Activated CD4-positive, alpha-beta memory T cell treated with anti-CD3 and anti-CD28 coated beads, Interleukin-2, amount 10 ng/mL, durations not matched to agents 7 days and 5 days (primary cell): ENCODE data around the gene EDIL3. TPM values are rescaled to one million over a fixed set of nuclear protein-coding genes. Genes with fewer than 3 reads are reported as not detected.

ENCODE experiments used
- CTCF ChIA-PET: fragments of 350-600 bp; sonication (Branson Sonifier 250); formaldehyde crosslinking; loops from one replicate; lab custom pipeline; 2021; ENCODE audit warnings: antibody characterized with exemption, inconsistent platforms; lab: Charles Lee
- POLR2A ChIA-PET: fragments of 350-600 bp; sonication (Branson Sonifier 250); formaldehyde crosslinking; loops from one replicate; lab custom pipeline; 2021; ENCODE audit warnings: antibody characterized with exemption; lab: Charles Lee
- DNase-seq: peaks from one replicate; pipeline ENCODE4 v3.0.0-alpha.2; 2020
- H3K27ac Mint-ChIP-seq: one replicate; pipeline ENCODE4 v1.8.0; 2021; ENCODE audit warnings: mild to moderate bottlenecking, mixed read lengths
- H3K27me3 Mint-ChIP-seq: one replicate; pipeline ENCODE4 v1.8.0; 2021; ENCODE audit warnings: mixed read lengths
- H3K36me3 Mint-ChIP-seq: one replicate; pipeline ENCODE4 v1.8.0; 2021; ENCODE audit warnings: low read depth, mixed read lengths
- H3K4me1 Mint-ChIP-seq: one replicate; pipeline ENCODE4 v1.8.0; 2021; ENCODE audit warnings: mixed read lengths
- H3K4me3 Mint-ChIP-seq: one replicate; pipeline ENCODE4 v1.8.0; 2021; ENCODE audit warnings: mild to moderate bottlenecking, mixed read lengths
- H3K9me3 Mint-ChIP-seq: one replicate; pipeline ENCODE4 v1.8.0; 2021; ENCODE audit warnings: mixed read lengths
- total RNA-seq, 2 experiments: library from RNA; stranded (reverse); gene quantifications; one replicate each; pipeline ENCODE4 v1.2.3, GENCODE V29; 2021

EDIL3 gene, protein sequence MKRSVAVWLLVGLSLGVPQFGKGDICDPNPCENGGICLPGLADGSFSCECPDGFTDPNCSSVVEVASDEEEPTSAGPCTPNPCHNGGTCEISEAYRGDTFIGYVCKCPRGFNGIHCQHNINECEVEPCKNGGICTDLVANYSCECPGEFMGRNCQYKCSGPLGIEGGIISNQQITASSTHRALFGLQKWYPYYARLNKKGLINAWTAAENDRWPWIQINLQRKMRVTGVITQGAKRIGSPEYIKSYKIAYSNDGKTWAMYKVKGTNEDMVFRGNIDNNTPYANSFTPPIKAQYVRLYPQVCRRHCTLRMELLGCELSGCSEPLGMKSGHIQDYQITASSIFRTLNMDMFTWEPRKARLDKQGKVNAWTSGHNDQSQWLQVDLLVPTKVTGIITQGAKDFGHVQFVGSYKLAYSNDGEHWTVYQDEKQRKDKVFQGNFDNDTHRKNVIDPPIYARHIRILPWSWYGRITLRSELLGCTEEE
- total RNA-seq, result not detected

DNA sequence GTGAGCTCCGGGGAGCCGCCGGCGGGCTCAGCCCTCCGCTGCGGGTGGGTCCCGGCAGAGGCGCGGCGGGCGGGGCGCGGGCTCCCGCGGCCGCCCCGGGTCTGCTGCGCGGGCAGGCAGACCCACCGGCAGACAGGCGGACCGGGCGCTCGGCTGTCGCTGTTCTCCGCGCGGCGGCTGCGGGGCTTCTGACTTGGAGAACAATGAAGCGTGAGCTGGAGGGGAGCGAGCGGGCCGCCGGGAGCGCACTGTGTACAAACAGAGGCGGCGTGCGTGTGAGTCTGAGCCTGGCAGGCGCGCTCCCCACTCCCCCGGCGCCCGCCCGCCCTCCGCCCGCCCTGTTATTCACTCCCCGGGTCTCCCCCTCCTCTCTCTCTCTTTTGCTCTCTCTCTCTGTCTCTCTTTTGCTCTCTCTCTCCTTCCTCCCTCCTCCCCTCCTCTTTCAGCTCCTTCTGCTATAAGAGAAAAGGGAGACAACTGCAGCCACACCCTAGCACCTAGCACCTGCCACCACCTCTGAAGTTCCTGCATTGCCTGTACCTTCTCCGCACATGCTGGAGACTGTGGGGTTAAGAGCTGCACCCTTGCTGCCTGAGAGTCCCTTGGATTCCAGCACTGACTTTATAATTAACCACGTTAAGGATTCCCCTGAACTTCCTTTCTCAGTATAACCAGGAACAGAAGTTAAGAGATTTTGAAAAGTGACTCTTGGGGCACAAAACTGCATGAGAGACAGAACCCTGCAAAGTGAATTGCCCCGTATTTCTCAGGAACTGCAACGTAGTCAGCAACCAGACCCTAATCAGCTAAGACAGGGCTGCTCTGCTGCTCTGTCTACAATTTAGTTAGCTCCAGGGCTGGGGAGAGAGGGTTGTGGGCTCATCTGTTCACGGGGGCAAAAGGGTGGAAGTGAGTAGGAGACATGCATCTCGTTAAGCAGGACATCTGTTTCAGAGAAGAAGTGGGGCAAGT, at the start of gene EDIL3:
TSS of gene EDIL3 (minus strand) at position 277 of the 972 bp plus-strand sequence. CDS start 506 bp downstream, outside the sequence.
- Mint-ChIP-seq H3K27ac (no peak within 1 kb of the TSS), H3K4me3 (no peak within 1 kb of the TSS)
- POLR2A ChIA-PET, result no interaction called here

DNA sequence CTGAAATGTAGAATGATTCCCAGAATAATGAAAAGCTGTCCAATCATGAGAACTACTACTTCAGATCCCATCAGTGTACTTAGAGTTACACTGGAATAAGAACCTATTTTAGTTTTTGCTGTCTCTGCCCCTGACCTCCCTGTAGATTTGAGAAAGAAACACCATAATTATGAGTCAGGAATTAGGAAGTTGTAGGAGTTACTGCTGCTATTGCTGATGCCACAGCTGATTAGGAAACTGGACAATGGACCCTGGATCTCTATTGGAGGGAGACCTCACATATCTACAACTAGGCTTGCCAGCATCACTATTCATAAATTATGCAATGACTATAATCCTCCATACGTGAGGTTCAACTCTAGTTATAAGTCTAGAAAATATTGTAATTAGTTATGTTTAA, 48.8 kb upstream of the EDIL3 start:
- Mint-ChIP-seq H3K4me1 (no peaks in the 10 kb centered on the region), H3K27me3 (no peaks in the 10 kb centered on the region), H3K27ac (no peak overlapping the region), H3K4me3 (no peak overlapping the region), H3K9me3 (no peaks in the 10 kb centered on the region), H3K36me3 (no peaks in the 10 kb centered on the region)
- no peak for DNase-seq
- CTCF ChIA-PET, result no interaction called here
- POLR2A ChIA-PET, result no interaction called here

More for the DNA sequence above, at the start of gene EDIL3:
- DNase-seq, result no peak
- no peaks in the 10 kb centered on the region for H3K9me3 Mint-ChIP-seq
- CTCF ChIA-PET, result no interaction called here
- peaks cover 13% of the 10 kb centered on the region for H3K4me1 Mint-ChIP-seq
- H3K27me3 Mint-ChIP-seq, result peaks cover 45% of the 10 kb centered on the region
- H3K36me3 Mint-ChIP-seq, result no peaks in the 10 kb centered on the region

DNA sequence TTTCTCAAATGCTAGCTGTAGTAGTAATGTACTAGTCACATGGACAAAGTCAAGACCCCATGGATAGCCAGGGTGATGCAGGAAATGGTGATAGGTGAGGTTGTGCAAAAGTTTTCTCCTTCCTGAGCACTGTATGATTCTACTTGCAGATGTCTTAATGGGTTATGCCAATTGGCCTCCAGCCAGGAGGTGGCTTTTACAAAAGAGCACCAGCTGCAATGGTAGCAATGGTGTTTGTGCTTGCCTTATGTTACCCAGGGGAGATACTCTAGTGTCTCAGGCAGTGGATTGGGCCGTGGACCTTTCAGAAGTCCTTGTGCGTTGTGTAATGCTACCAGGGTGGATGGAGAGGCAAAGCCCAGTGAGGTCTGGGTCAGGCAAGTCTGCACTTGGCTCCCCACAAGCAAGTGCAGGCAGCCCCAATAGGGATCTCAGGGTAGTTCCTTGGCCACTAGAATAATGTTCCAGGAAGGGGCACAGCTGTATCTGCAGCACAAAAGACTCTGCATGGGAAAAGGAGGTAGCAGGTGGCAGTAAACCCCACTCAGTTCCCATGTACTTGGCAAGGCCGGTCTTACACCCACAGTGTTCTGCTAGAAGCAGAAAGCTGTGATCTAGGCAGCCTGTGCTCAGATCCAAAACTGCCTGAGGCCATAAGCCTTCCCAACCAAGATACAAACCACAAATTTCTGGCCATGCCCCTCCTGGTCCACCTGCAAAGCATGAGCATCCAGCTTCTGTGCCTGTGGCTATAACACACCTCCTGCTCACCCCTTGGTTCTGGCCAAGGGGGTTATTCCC, 46.4 kb upstream of the EDIL3 start:
- H3K36me3 Mint-ChIP-seq, result no peaks in the 10 kb centered on the region
- H3K27ac Mint-ChIP-seq, result no peak overlapping the region
- DNase-seq, result no peak
- ChIA-PET CTCF (no interaction called here), POLR2A (no interaction called here)
- no peaks in the 10 kb centered on the region for H3K9me3 Mint-ChIP-seq
- no peaks in the 10 kb centered on the region for H3K4me1 Mint-ChIP-seq
- H3K4me3 Mint-ChIP-seq, result no peak overlapping the region
- no peaks in the 10 kb centered on the region for H3K27me3 Mint-ChIP-seq

DNA sequence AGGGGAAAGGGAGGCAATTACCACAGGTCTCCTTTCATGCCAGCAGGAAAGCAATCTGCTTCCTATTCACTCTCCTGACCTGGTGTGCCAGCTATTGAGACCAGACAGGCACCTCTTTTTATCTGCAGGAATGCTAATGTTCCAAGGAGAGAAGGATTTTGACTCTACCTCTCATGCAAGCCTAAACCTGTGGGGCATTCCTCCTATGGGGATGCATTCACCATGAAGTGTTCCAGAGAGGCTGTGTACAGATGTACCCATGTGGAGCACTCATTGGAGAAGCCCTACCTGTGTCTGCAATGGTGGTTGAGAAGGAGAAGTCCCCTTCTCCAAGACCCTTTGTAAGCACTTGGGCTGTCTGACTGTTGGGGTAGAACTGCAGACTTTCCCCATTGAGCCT, 45.4 kb upstream of the EDIL3 start:
- POLR2A ChIA-PET, result no interaction called here
- DNase-seq, result no peak
- no peaks in the 10 kb centered on the region for H3K36me3 Mint-ChIP-seq
- H3K4me1 Mint-ChIP-seq, result no peaks in the 10 kb centered on the region
- no peak overlapping the region for H3K27ac Mint-ChIP-seq
- no peak overlapping the region for H3K4me3 Mint-ChIP-seq
- H3K9me3 Mint-ChIP-seq, result no peaks in the 10 kb centered on the region
- CTCF ChIA-PET, result no interaction called here
- H3K27me3 Mint-ChIP-seq, result no peaks in the 10 kb centered on the region

DNA sequence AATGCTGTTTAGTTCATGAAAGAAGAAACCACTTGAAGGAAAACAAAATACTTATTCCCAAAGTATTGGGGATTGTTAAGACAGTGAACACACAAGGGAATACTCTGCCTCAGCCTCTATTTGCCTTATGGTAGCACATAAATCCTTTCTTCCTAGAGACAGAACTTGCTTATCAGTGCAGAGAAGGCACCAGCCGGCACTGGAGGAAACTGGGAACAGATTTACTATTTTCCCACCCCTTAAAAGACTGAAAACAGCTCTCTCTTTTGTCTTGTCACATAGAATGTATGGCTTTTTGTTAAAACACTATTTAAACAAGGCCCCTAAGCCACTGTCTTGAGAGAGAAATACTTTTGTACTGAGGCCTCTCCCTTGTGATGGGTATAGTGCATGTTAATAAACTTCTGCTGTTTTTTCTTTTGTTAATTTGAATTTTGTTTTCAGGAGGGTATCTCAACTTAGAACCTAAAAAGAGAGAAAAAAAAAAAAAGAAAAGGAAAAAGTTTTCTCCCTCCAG, 40.7 kb upstream of the EDIL3 start:
- POLR2A ChIA-PET, result no interaction called here
- Mint-ChIP-seq H3K36me3 (no peaks in the 10 kb centered on the region), H3K4me1 (no peaks in the 10 kb centered on the region), H3K4me3 (no peak overlapping the region), H3K27me3 (no peaks in the 10 kb centered on the region), H3K9me3 (peaks cover 2% of the 10 kb centered on the region), H3K27ac (no peak overlapping the region)
- no peak for DNase-seq
- CTCF ChIA-PET, result no interaction called here

DNA sequence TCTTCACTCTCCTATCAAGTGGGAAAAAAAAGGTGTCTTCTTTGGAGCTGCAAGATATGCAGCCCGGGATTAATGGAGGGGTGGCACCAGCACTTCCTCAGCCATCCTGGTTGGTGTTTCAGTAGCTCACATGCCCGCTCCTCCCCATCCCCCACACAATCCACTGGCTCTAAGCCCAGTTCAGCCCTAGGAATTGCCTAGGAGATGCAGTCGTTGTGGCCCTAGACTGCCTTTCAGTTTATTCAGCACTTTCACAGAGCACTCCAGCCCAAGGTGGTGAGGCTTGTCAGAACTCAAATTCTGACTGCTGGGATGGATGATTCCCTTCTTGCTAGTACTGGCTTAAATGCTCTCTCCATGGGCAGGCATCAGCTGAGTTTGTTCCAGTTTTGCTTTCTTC, 35.1 kb upstream of the EDIL3 start:
- Mint-ChIP-seq H3K36me3 (no peaks in the 10 kb centered on the region), H3K27ac (no peak overlapping the region), H3K4me1 (no peaks in the 10 kb centered on the region), H3K4me3 (no peak overlapping the region), H3K27me3 (no peaks in the 10 kb centered on the region), H3K9me3 (peaks cover 2% of the 10 kb centered on the region)
- DNase-seq, result no peak
- POLR2A ChIA-PET, result no interaction called here
- CTCF ChIA-PET, result no interaction called here

DNA sequence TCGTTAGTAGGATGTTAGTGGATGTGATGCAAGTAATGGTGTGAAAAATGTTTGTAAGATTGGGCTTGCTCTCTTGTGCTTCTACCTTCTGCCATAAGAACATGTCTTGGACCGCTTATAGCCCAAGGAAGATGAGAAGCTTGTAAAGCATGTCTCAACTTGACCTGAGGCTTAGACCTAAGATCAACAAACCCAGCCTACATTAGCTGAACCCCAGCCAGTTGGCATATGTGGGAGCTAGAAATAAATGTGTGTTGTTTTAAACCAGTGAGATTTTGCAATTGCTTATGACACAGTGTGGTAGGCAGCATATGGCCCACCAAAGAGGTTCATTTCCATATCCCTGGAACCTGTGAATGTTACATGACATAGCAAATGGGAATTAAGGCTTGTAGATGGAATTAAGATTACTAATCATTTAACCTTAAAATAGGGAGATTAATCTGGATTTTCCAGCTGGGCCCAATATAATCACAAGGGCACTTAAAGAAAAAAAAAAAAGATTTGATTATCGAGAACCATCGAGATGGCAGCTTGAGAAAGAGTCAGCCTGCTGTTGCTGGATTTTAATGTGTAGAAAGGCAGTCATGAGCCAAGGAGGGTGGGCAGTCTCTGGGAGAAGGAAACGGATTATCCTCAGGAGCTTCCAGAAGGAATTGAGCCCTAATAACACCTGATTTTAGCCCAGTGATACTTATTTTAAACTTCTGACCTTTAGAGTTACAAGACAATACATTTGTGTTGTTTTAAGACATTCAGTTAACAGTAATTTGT, 27.3 kb upstream of the EDIL3 start:
- H3K27me3 Mint-ChIP-seq, result no peaks in the 10 kb centered on the region
- no peak overlapping the region for H3K4me3 Mint-ChIP-seq
- ChIA-PET POLR2A (no interaction called here), CTCF (no interaction called here)
- no peak overlapping the region for H3K27ac Mint-ChIP-seq
- H3K4me1 Mint-ChIP-seq, result no peaks in the 10 kb centered on the region
- no peak for DNase-seq
- H3K9me3 Mint-ChIP-seq, result no peaks in the 10 kb centered on the region
- H3K36me3 Mint-ChIP-seq, result no peaks in the 10 kb centered on the region

DNA sequence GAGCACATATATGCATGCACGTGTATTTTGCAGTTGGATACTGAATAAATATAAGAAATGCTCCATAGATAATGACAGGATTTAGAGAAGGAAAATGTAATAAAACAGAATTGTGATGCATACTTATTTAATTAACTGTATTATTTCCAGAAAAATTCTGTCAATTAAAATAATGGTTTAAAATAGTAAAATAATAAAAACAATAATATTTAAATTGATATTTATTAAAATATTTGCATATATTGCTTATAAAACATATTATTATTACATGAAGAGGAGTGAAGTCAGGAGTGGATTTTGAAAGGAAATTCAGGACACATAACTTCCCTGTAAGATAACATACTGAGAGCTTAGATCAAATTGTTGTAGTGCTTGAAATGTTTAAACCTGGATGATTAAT, 21.4 kb upstream of the EDIL3 start:
- H3K27ac Mint-ChIP-seq, result no peak overlapping the region
- CTCF ChIA-PET, result no interaction called here
- no peak overlapping the region for H3K4me3 Mint-ChIP-seq
- no peaks in the 10 kb centered on the region for H3K27me3 Mint-ChIP-seq
- H3K36me3 Mint-ChIP-seq, result no peaks in the 10 kb centered on the region
- DNase-seq, result no peak
- POLR2A ChIA-PET, result no interaction called here
- H3K4me1 Mint-ChIP-seq, result no peaks in the 10 kb centered on the region
- H3K9me3 Mint-ChIP-seq, result no peaks in the 10 kb centered on the region

DNA sequence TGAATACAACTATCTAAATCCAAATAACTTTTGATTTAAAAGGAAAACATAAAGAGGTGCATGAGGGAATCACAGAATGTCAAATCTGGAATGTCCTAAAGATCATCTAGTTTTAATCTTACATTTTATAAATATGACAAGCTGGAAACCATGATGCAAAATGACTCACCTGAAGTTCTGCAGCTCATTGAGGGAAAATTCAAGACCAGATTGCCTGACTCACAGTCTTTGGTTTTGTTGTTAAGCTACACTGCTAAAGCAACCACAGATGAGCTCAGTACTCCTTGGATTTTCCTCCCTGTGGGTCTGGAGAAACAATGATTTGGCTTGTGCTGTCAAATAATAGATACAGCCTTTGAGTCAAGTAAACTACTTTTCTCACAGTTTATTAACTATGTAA, 19.1 kb upstream of the EDIL3 start:
- no peak for DNase-seq
- CTCF ChIA-PET, result no interaction called here
- Mint-ChIP-seq H3K27me3 (no peaks in the 10 kb centered on the region), H3K36me3 (no peaks in the 10 kb centered on the region), H3K9me3 (no peaks in the 10 kb centered on the region), H3K4me1 (no peaks in the 10 kb centered on the region), H3K4me3 (no peak overlapping the region), H3K27ac (no peak overlapping the region)
- POLR2A ChIA-PET, result no interaction called here

DNA sequence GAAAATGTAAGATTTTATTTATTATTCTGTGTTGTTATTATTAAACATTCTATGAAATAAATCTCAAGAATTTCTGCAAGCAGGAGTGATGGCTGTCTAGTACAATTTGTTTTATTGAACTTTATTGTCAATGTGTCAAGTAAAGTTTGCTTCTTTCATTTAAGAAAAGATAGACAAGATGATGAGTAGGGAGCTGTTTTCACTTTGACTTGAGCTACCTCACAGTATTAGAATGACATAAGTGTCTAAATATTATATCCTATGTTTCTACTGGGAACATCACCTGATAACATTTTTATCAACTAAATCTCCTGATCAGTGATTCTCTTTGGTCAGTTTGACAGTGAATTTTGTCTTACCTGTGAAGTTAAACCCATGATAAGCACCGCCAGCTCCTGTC, 12.7 kb upstream of the EDIL3 start:
- CTCF ChIA-PET, result no interaction called here
- H3K4me3 Mint-ChIP-seq, result no peak overlapping the region
- no peak overlapping the region for H3K27ac Mint-ChIP-seq
- POLR2A ChIA-PET, result no interaction called here
- DNase-seq, result no peak
- no peaks in the 10 kb centered on the region for H3K9me3 Mint-ChIP-seq
- H3K27me3 Mint-ChIP-seq, result no peaks in the 10 kb centered on the region
- H3K36me3 Mint-ChIP-seq, result no peaks in the 10 kb centered on the region
- no peaks in the 10 kb centered on the region for H3K4me1 Mint-ChIP-seq

DNA sequence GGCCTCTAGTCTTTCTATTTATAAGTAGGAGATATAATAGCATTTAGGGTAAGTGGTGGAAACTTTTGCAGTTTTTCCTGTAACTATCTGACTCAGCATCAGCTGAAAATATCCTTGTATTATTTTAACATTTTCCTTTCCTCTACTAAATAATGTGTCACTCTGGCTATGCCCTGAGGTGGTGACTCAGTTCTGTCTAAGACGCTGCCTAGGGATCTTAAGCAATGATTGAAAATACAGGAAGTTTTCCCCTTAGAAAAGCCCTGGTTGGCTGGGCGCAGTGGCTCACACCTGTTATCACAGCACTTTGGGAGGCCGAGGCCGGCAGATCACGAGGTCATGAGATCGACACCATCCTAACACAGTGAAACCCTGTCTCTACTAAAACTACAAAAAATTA, 9.3 kb upstream of the EDIL3 start:
- Mint-ChIP-seq H3K27me3 (no peaks in the 10 kb centered on the region), H3K27ac (no peak overlapping the region), H3K9me3 (no peaks in the 10 kb centered on the region), H3K4me1 (no peaks in the 10 kb centered on the region), H3K36me3 (no peaks in the 10 kb centered on the region), H3K4me3 (no peak overlapping the region)
- ChIA-PET POLR2A (no interaction called here), CTCF (no interaction called here)
- DNase-seq, result no peak

DNA sequence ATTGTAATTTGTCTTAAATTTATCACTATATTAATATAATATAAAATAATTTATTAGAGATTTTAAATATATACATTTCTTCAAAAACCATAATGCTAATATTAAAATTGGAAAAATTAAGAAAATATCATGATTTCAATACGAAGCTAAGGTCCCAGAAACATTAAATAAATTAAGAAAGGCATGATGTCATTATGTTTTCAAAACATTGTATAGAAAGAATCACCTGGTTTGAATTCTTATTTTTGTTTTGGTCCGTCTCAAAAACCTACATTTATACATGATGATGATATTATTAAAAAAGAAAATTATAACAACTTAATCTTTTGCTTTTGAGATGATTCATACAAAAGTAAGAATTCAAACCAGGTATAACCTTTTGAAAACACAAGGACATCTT, 8.2 kb upstream of the EDIL3 start:
- Mint-ChIP-seq H3K4me1 (no peaks in the 10 kb centered on the region), H3K36me3 (no peaks in the 10 kb centered on the region), H3K27ac (no peak overlapping the region), H3K9me3 (no peaks in the 10 kb centered on the region), H3K27me3 (no peaks in the 10 kb centered on the region), H3K4me3 (no peak overlapping the region)
- POLR2A ChIA-PET, result no interaction called here
- DNase-seq, result no peak
- CTCF ChIA-PET, result no interaction called here
